Dendritic cell treated with granulocyte-macrophage colony-stimulating factor and Interleukin-4, amounts not matched to agents 40 ng/mL and 50 ng/mL, for 4 days (primary cell): ENCODE measurements around the gene NEBL.

ENCODE experiments used
- H3K27ac Mint-ChIP-seq: one replicate; pipeline ENCODE4 v1.8.0; 2022; ENCODE audit warnings: mild to moderate bottlenecking, mixed read lengths
- H3K27me3 Mint-ChIP-seq: one replicate; pipeline ENCODE4 v1.8.0; 2022; ENCODE audit warnings: mild to moderate bottlenecking, mixed read lengths
- H3K36me3 Mint-ChIP-seq: one replicate; pipeline ENCODE4 v1.8.0; 2022; ENCODE audit warnings: low read depth, mixed read lengths
- H3K4me1 Mint-ChIP-seq: one replicate; pipeline ENCODE4 v1.8.0; 2022; ENCODE audit warnings: low read depth, mixed read lengths
- H3K4me3 Mint-ChIP-seq: one replicate; pipeline ENCODE4 v1.8.0; 2022; ENCODE audit warnings: mild to moderate bottlenecking, moderate library complexity, mixed read lengths
- H3K9me3 Mint-ChIP-seq: one replicate; pipeline ENCODE4 v1.8.0; 2022; ENCODE audit warnings: mixed read lengths
- intact Hi-C: fragments of 100-400 bp; cut with micrococcal nuclease; formaldehyde crosslinking; loops from one replicate; pipeline ENCODE4 v1.15.0; 2022

NEBL gene

GRCh38 chr10:20890491-20891337 lies 6.4 kb downstream of the NEBL start:
- intact Hi-C loops: no loop called here
- H3K27me3 Mint-ChIP-seq: no peaks in the 10 kb centered on the region
- no peak overlapping the region for H3K27ac Mint-ChIP-seq
- H3K4me1 Mint-ChIP-seq: no peaks in the 10 kb centered on the region
- no peaks in the 10 kb centered on the region for H3K36me3 Mint-ChIP-seq
- H3K9me3 Mint-ChIP-seq: no peaks in the 10 kb centered on the region
- H3K4me3 Mint-ChIP-seq: no peak overlapping the region

- intact Hi-C loops: no loop called here
- Mint-ChIP-seq H3K4me3 (no peak overlapping the region), H3K36me3 (no peaks in the 10 kb centered on the region), H3K4me1 (no peaks in the 10 kb centered on the region), H3K27ac (no peak overlapping the region), H3K9me3 (no peaks in the 10 kb centered on the region), H3K27me3 (no peaks in the 10 kb centered on the region)
These were observed 7.1 kb downstream of the NEBL start for GRCh38 chr10:20890009-20890408.

DNA sequence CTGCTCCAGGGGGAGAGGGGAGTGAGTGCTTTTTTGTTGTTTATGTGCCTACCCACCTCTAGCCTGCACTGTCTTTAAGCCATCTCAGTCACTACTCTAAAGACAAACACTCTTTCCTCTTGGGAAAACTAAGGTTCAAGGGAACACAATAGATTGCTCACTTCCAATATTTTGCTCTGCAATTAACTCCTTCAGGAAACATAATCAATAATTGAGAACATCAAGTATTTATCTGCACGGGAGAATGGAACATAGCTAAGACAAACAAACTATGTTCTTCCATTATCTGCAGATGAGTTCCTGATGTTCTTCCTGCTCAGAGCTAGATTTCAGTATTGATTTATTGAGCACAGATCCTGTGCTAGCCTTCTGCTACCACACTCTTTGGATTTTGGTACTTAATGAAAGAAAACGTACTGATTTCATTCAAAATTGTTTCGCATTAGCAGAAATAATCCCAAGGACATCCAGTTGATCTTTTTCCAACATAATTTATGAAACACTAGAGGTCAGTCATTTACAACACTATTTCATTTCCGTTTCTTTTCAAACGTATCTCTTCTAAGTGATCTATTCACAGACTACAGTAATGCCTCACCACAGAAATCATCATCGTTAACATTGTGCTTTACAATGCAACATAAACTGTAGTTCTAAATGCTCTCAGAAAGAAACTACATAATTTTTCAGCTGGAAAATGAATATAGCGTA lies 8.3 kb downstream of the NEBL start:
- H3K4me3 Mint-ChIP-seq: no peak overlapping the region
- intact Hi-C loops: no loop called here
- no peaks in the 10 kb centered on the region for H3K4me1 Mint-ChIP-seq

GRCh38 chr10:20887706-20888555 lies 9.2 kb downstream of the NEBL start:
- H3K27me3 Mint-ChIP-seq: no peaks in the 10 kb centered on the region
- H3K36me3 Mint-ChIP-seq: no peaks in the 10 kb centered on the region
- no peak overlapping the region for H3K27ac Mint-ChIP-seq
- H3K9me3 Mint-ChIP-seq: no peaks in the 10 kb centered on the region
- no peak overlapping the region for H3K4me3 Mint-ChIP-seq
- H3K4me1 Mint-ChIP-seq: no peaks in the 10 kb centered on the region
- intact Hi-C loops: no loop called here

More for the DNA sequence above, 8.3 kb downstream of the NEBL start:
- Mint-ChIP-seq H3K27ac (no peak overlapping the region), H3K27me3 (no peaks in the 10 kb centered on the region), H3K9me3 (no peaks in the 10 kb centered on the region), H3K36me3 (no peaks in the 10 kb centered on the region)

- no peaks in the 10 kb centered on the region for H3K9me3 Mint-ChIP-seq
- H3K4me1 Mint-ChIP-seq: no peaks in the 10 kb centered on the region
- H3K36me3 Mint-ChIP-seq: no peaks in the 10 kb centered on the region
- no peaks in the 10 kb centered on the region for H3K27me3 Mint-ChIP-seq
- intact Hi-C loops: no loop called here
- no peak overlapping the region for H3K4me3 Mint-ChIP-seq
- H3K27ac Mint-ChIP-seq: no peak overlapping the region
These were observed 11.4 kb downstream of the NEBL start for GRCh38 chr10:20885678-20886077.

- Mint-ChIP-seq H3K27me3 (no peaks in the 10 kb centered on the region), H3K9me3 (no peaks in the 10 kb centered on the region), H3K36me3 (no peaks in the 10 kb centered on the region), H3K4me3 (no peak overlapping the region), H3K27ac (no peak overlapping the region), H3K4me1 (no peaks in the 10 kb centered on the region)
- intact Hi-C loops: no loop called here
These were observed 13.6 kb downstream of the NEBL start for GRCh38 chr10:20883552-20883951.

- H3K4me3 Mint-ChIP-seq: no peak overlapping the region
- no peaks in the 10 kb centered on the region for H3K9me3 Mint-ChIP-seq
- intact Hi-C loops: no loop called here
- H3K27ac Mint-ChIP-seq: no peak overlapping the region
- no peaks in the 10 kb centered on the region for H3K4me1 Mint-ChIP-seq
- no peaks in the 10 kb centered on the region for H3K36me3 Mint-ChIP-seq
- no peaks in the 10 kb centered on the region for H3K27me3 Mint-ChIP-seq
These were observed 15.0 kb downstream of the NEBL start for GRCh38 chr10:20882091-20882490.

- Mint-ChIP-seq H3K4me1 (no peaks in the 10 kb centered on the region), H3K27ac (no peak overlapping the region), H3K9me3 (no peaks in the 10 kb centered on the region), H3K27me3 (peaks cover 1% of the 10 kb centered on the region), H3K4me3 (no peak overlapping the region), H3K36me3 (no peaks in the 10 kb centered on the region)
- intact Hi-C loops: no loop called here
These were observed 18.0 kb downstream of the NEBL start for GRCh38 chr10:20879136-20879535.

- H3K4me3 Mint-ChIP-seq: no peak overlapping the region
- no peaks in the 10 kb centered on the region for H3K9me3 Mint-ChIP-seq
- intact Hi-C loops: no loop called here
- H3K4me1 Mint-ChIP-seq: no peaks in the 10 kb centered on the region
- peaks cover 1% of the 10 kb centered on the region for H3K27me3 Mint-ChIP-seq
- no peak overlapping the region for H3K27ac Mint-ChIP-seq
- no peaks in the 10 kb centered on the region for H3K36me3 Mint-ChIP-seq
These were observed 18.8 kb downstream of the NEBL start for GRCh38 chr10:20877986-20878983.

DNA sequence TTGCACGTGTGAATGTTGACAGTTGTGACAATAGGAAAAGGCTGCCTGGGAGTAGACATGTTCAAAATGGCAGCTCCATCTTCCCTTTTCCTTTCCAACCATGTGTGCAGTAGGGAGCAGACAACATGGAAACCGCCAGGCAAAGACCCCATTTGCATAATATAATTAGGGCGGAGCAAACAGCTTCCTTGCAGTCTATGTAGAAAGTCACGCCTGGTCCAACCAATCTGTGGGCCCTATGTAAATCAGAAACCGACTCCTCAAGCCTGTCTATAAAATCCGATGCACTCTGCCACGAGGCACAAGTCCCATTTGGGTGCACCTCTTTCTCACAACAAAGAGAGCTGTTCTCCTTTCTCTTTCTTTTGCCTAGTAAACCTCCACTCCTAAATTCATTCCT lies 19.6 kb downstream of the NEBL start:
- no peaks in the 10 kb centered on the region for H3K36me3 Mint-ChIP-seq
- H3K4me1 Mint-ChIP-seq: no peaks in the 10 kb centered on the region
- intact Hi-C loops: no loop called here
- H3K27me3 Mint-ChIP-seq: peaks cover 1% of the 10 kb centered on the region
- H3K27ac Mint-ChIP-seq: no peak overlapping the region
- H3K4me3 Mint-ChIP-seq: no peak overlapping the region
- no peaks in the 10 kb centered on the region for H3K9me3 Mint-ChIP-seq

GRCh38 chr10:20874261-20874660 lies 22.9 kb downstream of the NEBL start:
- Mint-ChIP-seq H3K27me3 (peaks cover 1% of the 10 kb centered on the region), H3K4me3 (no peak overlapping the region), H3K4me1 (no peaks in the 10 kb centered on the region), H3K27ac (no peak overlapping the region), H3K9me3 (no peaks in the 10 kb centered on the region), H3K36me3 (no peaks in the 10 kb centered on the region)
- intact Hi-C loops: no loop called here

- H3K27me3 Mint-ChIP-seq: peaks cover 1% of the 10 kb centered on the region
- no peaks in the 10 kb centered on the region for H3K9me3 Mint-ChIP-seq
- H3K4me3 Mint-ChIP-seq: no peak overlapping the region
- intact Hi-C loops: no loop called here
- no peaks in the 10 kb centered on the region for H3K4me1 Mint-ChIP-seq
- no peak overlapping the region for H3K27ac Mint-ChIP-seq
- H3K36me3 Mint-ChIP-seq: no peaks in the 10 kb centered on the region
These were observed 25.1 kb downstream of the NEBL start for GRCh38 chr10:20871970-20872369.

DNA sequence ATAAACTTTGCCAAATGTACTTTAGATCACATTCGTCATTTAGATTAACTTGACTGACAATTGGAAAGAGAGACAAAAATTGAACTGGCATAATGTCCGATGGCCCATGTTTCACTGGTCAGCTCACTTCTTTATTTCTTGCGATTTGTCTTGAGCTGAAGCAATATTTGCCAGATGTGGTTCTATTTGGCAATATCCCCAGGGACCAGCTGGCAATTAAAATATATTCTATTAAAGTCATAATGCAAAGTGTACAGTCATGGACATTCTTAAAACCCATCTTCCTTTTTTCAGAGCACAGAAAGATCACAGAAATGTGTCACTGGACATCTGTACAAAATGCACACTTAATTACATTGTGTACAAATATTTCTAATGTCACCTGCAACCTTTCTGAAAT lies 26.3 kb downstream of the NEBL start:
- Mint-ChIP-seq H3K36me3 (no peaks in the 10 kb centered on the region), H3K9me3 (no peaks in the 10 kb centered on the region), H3K4me1 (no peaks in the 10 kb centered on the region), H3K4me3 (no peak overlapping the region), H3K27me3 (peaks cover 1% of the 10 kb centered on the region), H3K27ac (no peak overlapping the region)
- intact Hi-C loops: no loop called here
